Loucy (cell line): ENCODE data around the gene PDCD10.

Experiments
- H2AFZ ChIP-seq: fragments of 200-600 bp; sonication (generic); 2 replicates; pipeline ENCODE4 v1.6.0; 2016; ENCODE audit warnings: antibody characterized with exemption, mild to moderate bottlenecking, low read length, moderate library complexity
- H3F3A ChIP-seq: fragments of 200-600 bp; 2 replicates; pipeline ENCODE4 v1.6.0; 2016; ENCODE audit warnings: antibody characterized with exemption, low read depth, mild to moderate bottlenecking
- H3K27me3 ChIP-seq: fragments of 200-600 bp; sonication (generic); 2 replicates; pipeline ENCODE4 v1.6.1; 2014; ENCODE audit warnings: low read length, mild to moderate bottlenecking; ENCODE audit not compliant: insufficient read depth, poor library complexity, severe bottlenecking
- H3K36me3 ChIP-seq: fragments of 200-600 bp; sonication (generic); 2 replicates; pipeline ENCODE4 v1.6.1; 2016; ENCODE audit warnings: low read length; ENCODE audit not compliant: insufficient read depth
- H3K4me1 ChIP-seq: fragments of 200-600 bp; sonication (generic); 2 replicates; pipeline ENCODE4 v1.5.1; 2014; ENCODE audit warnings: low read length, mild to moderate bottlenecking; ENCODE audit not compliant: insufficient read depth, poor library complexity, severe bottlenecking
- H3K4me2 ChIP-seq: fragments of 200-600 bp; sonication (generic); 2 replicates; pipeline ENCODE4 v1.6.0; 2014; ENCODE audit warnings: antibody characterized with exemption, low read length, low read depth, mild to moderate bottlenecking; ENCODE audit not compliant: poor library complexity, severe bottlenecking
- H3K4me3 ChIP-seq: fragments of 200-600 bp; sonication (generic); 2 replicates; pipeline ENCODE4 v1.5.1; 2014; ENCODE audit warnings: low read length, mild to moderate bottlenecking, mixed read lengths; ENCODE audit not compliant: poor library complexity, severe bottlenecking
- H3K79me2 ChIP-seq: fragments of 200-600 bp; sonication (generic); 2 replicates; pipeline ENCODE4 v1.6.1; 2014; ENCODE audit warnings: low read length; ENCODE audit not compliant: insufficient read depth
- H3K9ac ChIP-seq: fragments of 200-600 bp; sonication (generic); 2 replicates; pipeline ENCODE4 v1.6.0; 2014; ENCODE audit warnings: mild to moderate bottlenecking, low read depth, low read length, moderate library complexity; ENCODE audit not compliant: poor library complexity, severe bottlenecking
- H3K9me2 ChIP-seq: fragments of 200-600 bp; sonication (generic); replicated peaks from 2 replicates; pipeline ENCODE4 v1.6.1; 2016; ENCODE audit warnings: low read depth, low read length, mixed read lengths
- H3K9me3 ChIP-seq: fragments of 200-600 bp; sonication (generic); 2 replicates; pipeline ENCODE4 v1.6.1; 2014; ENCODE audit warnings: mild to moderate bottlenecking, antibody characterized with exemption, low read length, low read depth; ENCODE audit not compliant: insufficient read depth
- H4K20me1 ChIP-seq: fragments of 200-600 bp; sonication (generic); 2 replicates; pipeline ENCODE4 v1.6.0; 2014; ENCODE audit warnings: antibody characterized with exemption, low read length, mild to moderate bottlenecking; ENCODE audit not compliant: insufficient read depth, poor library complexity, severe bottlenecking
- CTCF ChIP-seq: fragments of 200-600 bp; sonication (generic); conservative IDR thresholded peaks from 2 replicates; pipeline ENCODE4 v1.5.1; 2014; ENCODE audit warnings: mild to moderate bottlenecking, antibody characterized with exemption, low read length
- EZH2phosphoT487 ChIP-seq: fragments of 200-600 bp; IDR thresholded peaks from 2 replicates; pipeline ENCODE4 v1.6.1; 2018; ENCODE audit warnings: antibody characterized with exemption, mild to moderate bottlenecking, moderate library complexity, borderline replicate concordance

The PDCD10 gene

GRCh38 chr3:167705840-167706239 is 28.9 kb downstream of the PDCD10 start:
- H3K9me2 ChIP-seq: no peaks in the 10 kb centered on the region
- H3K9ac ChIP-seq: no peak overlapping the region
- no peak overlapping the region for H3K4me2 ChIP-seq
- H4K20me1 ChIP-seq: peaks cover 10% of the 10 kb centered on the region
- no peaks in the 10 kb centered on the region for H3K27me3 ChIP-seq
- H3K79me2 ChIP-seq: peaks cover 56% of the 10 kb centered on the region
- H2AFZ ChIP-seq: no peak overlapping the region
- TF ChIP-seq EZH2phosphoT487 (no peak), CTCF (no peak)
- H3F3A ChIP-seq: no peaks in the 10 kb centered on the region
- H3K9me3 ChIP-seq: no peaks in the 10 kb centered on the region
- H3K36me3 ChIP-seq: peaks cover 73% of the 10 kb centered on the region; the same call in 1 of the 2 replicates
- no peak overlapping the region for H3K4me3 ChIP-seq
- no peaks in the 10 kb centered on the region for H3K4me1 ChIP-seq

- H3K36me3 ChIP-seq: peaks cover 50% of the 10 kb centered on the region; the same call in 1 of the 2 replicates
Observed at GRCh38 chr3:167700926-167701325, 33.8 kb downstream of the PDCD10 start.

GRCh38 chr3:167700046-167700445 is 34.6 kb downstream of the PDCD10 start:
- Histone ChIP-seq H3K79me2 (peaks cover 24% of the 10 kb centered on the region; the same call in 1 of the 2 replicates), H4K20me1 (no peaks in the 10 kb centered on the region), H3K4me1 (peaks cover 5% of the 10 kb centered on the region), H3K4me2 (no peak overlapping the region), H2AFZ (no peak overlapping the region), H3K9ac (no peak overlapping the region), H3K27me3 (no peaks in the 10 kb centered on the region), H3K36me3 (peaks cover 56% of the 10 kb centered on the region), H3K9me2 (no peaks in the 10 kb centered on the region), H3K4me3 (no peak overlapping the region), H3F3A (no peaks in the 10 kb centered on the region), H3K9me3 (no peaks in the 10 kb centered on the region)
- no peak for TF ChIP-seq EZH2phosphoT487
- no peak for TF ChIP-seq CTCF

More at GRCh38 chr3:167700926-167701325, 33.8 kb downstream of the PDCD10 start:
- Histone ChIP-seq H3K27me3 (no peaks in the 10 kb centered on the region), H3K9me3 (no peaks in the 10 kb centered on the region), H3F3A (no peaks in the 10 kb centered on the region), H3K79me2 (peaks cover 25% of the 10 kb centered on the region; the same call in 1 of the 2 replicates), H3K4me3 (no peak overlapping the region), H3K4me1 (peaks cover 5% of the 10 kb centered on the region), H3K4me2 (no peak overlapping the region), H2AFZ (no peak overlapping the region), H3K9ac (no peak overlapping the region), H3K9me2 (no peaks in the 10 kb centered on the region), H4K20me1 (peaks cover under 1% of the 10 kb centered on the region)
- TF ChIP-seq EZH2phosphoT487: no peak
- no peak for TF ChIP-seq CTCF
